Activated T-cell treated with anti-CD3 and anti-CD28 coated beads, Interleukin-2, amount 50 U/mL, for 24 hours (primary cell): ENCODE measurements around the gene CACNA1C.

Experiments
- DNase-seq: peaks from one replicate; pipeline ENCODE4 v3.0.0-alpha.2; 2020
- H3K27ac Mint-ChIP-seq: 2 replicates; pipeline ENCODE4 v1.8.0; 2020; ENCODE audit warnings: mild to moderate bottlenecking, mixed read lengths
- H3K27me3 Mint-ChIP-seq: 2 replicates; pipeline ENCODE4 v1.8.0; 2020; ENCODE audit warnings: mixed read lengths
- H3K36me3 Mint-ChIP-seq: 2 replicates; pipeline ENCODE4 v1.8.0; 2020; ENCODE audit warnings: low read depth, mixed read lengths
- H3K4me1 Mint-ChIP-seq: 2 replicates; pipeline ENCODE4 v1.8.0; 2020; ENCODE audit warnings: low read depth, mixed read lengths
- H3K4me3 Mint-ChIP-seq: 2 replicates; pipeline ENCODE4 v1.8.0; 2020; ENCODE audit warnings: mild to moderate bottlenecking, moderate library complexity, mixed read lengths
- H3K9me3 Mint-ChIP-seq: 2 replicates; pipeline ENCODE4 v1.8.0; 2020; ENCODE audit warnings: mixed read lengths

The CACNA1C gene

DNA sequence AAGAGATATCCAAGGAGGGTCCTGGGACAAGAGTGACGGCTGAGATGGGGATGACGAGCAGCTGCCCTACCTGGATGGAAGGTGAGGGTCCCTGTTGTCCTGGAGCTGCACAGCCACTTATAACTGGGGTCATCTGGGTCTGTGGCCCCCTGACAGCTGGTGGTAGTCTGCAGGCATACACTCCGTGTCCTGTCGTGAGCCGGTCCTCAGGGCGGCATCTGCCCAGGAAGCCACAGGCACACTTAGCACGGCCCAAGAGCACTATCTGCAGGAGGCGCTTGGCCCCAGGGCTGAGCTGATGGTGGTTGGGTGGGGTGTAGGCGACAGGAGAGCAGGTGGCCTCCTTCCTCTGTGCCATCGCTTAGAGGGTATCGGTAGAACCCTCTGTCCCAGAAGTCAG lies 248.1 kb downstream of the CACNA1C start:
- Mint-ChIP-seq H3K4me1 (peaks cover 8% of the 10 kb centered on the region), H3K27me3 (peaks cover under 1% of the 10 kb centered on the region), H3K9me3 (no peaks in the 10 kb centered on the region), H3K4me3 (no peak overlapping the region), H3K27ac (no peak overlapping the region), H3K36me3 (no peaks in the 10 kb centered on the region)
- DNase-seq, result no peak

DNA sequence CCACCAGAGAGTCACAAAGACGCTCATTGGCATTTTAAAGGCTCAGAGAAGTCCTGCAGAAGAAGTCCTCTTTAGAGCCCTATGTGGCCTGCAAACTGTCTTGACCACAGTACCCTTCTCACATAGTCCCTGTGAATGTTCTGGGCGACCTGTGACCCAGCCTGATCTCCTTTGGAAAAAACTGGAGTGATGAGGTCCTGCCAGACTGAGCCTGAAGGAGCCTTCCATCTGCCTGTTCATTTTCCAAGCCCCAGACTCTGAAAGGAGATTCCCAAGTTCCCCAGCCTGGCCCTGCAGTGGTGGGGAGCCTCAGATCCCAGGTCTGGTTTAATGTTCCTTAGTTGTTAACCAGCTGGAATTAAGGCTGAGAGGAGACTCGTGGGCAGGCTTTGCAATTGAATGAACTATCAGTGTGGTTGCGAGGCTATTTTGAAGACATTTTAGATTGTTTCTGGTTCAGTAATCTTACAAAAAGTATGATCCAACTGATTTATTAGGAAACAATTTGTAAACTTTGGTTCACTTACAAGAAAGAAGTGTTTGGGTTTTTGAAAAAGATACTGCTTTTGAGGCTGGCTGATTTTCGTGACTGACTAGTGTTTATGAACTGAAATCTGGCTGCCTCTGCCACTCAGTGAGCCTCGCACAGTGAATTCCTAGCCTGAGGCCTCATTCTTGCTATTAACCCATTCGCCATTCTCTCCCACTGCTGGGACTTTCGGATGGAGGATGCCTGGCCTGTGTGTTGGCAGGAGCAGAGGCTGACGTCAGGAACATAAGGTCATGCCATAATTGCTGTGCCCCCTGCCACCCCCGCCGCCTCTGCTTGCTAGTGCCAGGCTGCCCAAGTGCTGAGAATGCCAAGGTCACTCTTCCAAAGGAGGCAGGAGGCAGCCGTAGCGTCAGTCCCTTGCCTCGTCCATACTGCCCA lies 249.0 kb downstream of the CACNA1C start:
- Mint-ChIP-seq H3K4me3 (no peak overlapping the region), H3K36me3 (no peaks in the 10 kb centered on the region), H3K27ac (no peak overlapping the region), H3K27me3 (peaks cover 3% of the 10 kb centered on the region), H3K9me3 (no peaks in the 10 kb centered on the region), H3K4me1 (peaks cover 8% of the 10 kb centered on the region)
- no peak for DNase-seq

GRCh38 chr12:2302711-2303580 lies 250.2 kb downstream of the CACNA1C start:
- Mint-ChIP-seq H3K9me3 (no peaks in the 10 kb centered on the region), H3K27ac (no peak overlapping the region), H3K4me3 (no peak overlapping the region), H3K27me3 (peaks cover 3% of the 10 kb centered on the region), H3K4me1 (peaks cover 8% of the 10 kb centered on the region), H3K36me3 (no peaks in the 10 kb centered on the region)
- no peak for DNase-seq

DNA sequence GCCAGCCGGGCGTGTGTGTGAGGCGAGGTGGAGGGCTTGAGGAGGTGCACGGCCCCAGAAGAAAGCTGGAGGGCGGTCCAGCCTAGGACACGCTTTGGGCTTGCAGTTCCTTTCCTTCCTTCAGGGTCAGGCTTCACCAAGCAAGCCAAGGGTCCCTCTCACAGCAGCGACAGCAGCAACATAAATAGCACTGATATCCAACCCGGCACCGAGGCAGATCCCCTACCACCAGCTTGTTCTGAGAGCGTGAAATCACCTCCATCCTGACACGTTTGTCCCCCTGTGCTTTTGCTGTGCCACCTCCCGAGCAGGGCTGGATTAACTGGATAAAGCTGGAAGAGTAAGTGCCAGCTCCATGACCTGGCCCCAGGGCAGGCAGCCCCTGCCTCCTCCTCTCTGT lies 251.4 kb downstream of the CACNA1C start:
- H3K4me1 Mint-ChIP-seq, result peaks cover 2% of the 10 kb centered on the region

DNA sequence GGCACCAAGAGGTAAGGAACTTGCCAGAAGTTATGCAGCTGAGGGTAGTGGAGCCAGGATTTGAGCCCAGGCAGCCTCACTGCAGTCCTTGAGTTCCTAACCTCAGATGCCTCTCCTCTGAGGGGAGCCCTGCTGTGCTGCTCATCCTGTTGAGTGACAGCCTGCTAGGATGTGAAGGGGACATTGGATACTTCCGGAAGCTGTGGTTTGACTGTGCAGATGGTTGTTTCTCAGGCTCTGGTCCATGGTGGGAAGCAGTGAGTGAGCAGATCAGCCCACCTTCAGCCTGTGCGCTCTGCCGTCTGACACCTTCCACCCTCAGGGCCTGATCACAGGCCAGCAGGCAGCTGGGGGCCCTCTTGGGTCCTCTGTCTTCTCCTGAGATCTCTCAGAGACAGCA lies 253.2 kb downstream of the CACNA1C start:
- no peaks in the 10 kb centered on the region for H3K9me3 Mint-ChIP-seq
- H3K4me3 Mint-ChIP-seq, result no peak overlapping the region
- no peak overlapping the region for H3K27ac Mint-ChIP-seq
- no peaks in the 10 kb centered on the region for H3K4me1 Mint-ChIP-seq
- peaks cover 9% of the 10 kb centered on the region for H3K27me3 Mint-ChIP-seq
- no peak for DNase-seq
- no peaks in the 10 kb centered on the region for H3K36me3 Mint-ChIP-seq

More for the DNA sequence above, 251.4 kb downstream of the CACNA1C start:
- no peaks in the 10 kb centered on the region for H3K36me3 Mint-ChIP-seq
- no peak for DNase-seq
- peaks cover 7% of the 10 kb centered on the region for H3K27me3 Mint-ChIP-seq
- H3K9me3 Mint-ChIP-seq, result no peaks in the 10 kb centered on the region
- H3K4me3 Mint-ChIP-seq, result no peak overlapping the region
- H3K27ac Mint-ChIP-seq, result no peak overlapping the region

DNA sequence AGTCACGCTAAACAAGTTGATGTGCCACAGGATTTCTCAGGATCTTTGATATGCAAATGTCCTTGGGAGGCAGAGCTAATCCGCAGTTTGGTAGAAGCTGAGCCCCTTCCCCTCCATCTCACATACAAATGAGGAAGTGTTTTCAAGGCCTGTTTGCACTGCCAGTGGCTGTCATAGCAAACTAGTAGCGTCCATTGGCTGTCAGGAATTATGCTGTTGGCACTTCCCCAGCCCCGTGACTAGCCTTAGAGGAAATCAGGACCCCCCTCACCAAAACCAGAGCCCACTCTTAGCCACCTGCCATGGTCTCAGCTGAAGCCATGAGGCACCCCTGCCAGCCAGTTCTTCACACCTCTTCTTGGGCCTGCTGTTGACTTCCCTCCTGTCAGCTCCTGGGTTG lies 253.9 kb downstream of the CACNA1C start:
- peaks cover 10% of the 10 kb centered on the region for H3K27me3 Mint-ChIP-seq
- no peaks in the 10 kb centered on the region for H3K9me3 Mint-ChIP-seq

DNA sequence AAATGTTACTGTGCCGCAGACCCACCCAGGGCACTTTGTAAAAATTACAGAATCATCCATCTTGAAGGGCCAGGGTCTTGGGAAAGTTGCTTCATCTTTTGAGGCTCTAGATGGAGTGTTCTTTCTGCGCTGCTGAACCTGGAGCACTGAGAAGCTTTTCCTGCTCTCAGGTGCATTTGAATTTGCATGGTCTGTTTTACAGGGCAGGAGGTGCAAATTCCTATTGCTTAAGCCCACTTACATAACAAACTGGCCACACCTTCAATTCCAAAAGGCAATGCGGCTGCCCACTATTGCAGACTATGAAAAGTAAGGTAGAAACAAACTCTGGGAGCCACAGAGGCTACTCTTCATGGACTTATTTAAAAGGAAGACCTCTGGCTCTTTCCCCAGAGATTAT lies 254.8 kb downstream of the CACNA1C start:
- Mint-ChIP-seq H3K27me3 (peaks cover 10% of the 10 kb centered on the region), H3K4me1 (no peaks in the 10 kb centered on the region), H3K4me3 (no peak overlapping the region), H3K27ac (no peak overlapping the region), H3K9me3 (no peaks in the 10 kb centered on the region), H3K36me3 (no peaks in the 10 kb centered on the region)
- no peak for DNase-seq

More for the DNA sequence above, 253.9 kb downstream of the CACNA1C start:
- Mint-ChIP-seq H3K36me3 (no peaks in the 10 kb centered on the region), H3K4me3 (no peak overlapping the region), H3K27ac (no peak overlapping the region), H3K4me1 (no peaks in the 10 kb centered on the region)
- no peak for DNase-seq

DNA sequence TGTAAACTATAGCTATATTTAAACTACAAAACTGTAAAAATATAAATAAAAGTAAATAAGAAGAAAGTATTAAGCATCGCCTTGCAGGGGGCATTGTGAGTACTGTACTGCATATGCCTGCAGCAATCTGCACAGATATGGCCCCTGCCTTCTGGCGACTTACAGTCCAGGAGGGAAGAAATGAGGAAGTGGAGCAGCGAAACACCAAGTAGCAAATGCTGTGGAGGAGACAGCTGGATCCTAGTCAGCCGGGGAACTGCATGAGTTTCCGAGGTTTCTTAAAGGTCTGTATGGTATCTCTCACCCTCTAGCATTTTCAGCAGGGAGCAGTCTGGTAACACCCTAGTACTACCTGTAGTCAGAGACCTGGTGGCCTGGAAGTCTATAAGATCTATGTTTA lies 256.9 kb downstream of the CACNA1C start:
- no peaks in the 10 kb centered on the region for H3K36me3 Mint-ChIP-seq
- DNase-seq, result no peak
- peaks cover 13% of the 10 kb centered on the region for H3K27me3 Mint-ChIP-seq
- no peak overlapping the region for H3K4me3 Mint-ChIP-seq
- no peak overlapping the region for H3K27ac Mint-ChIP-seq
- no peaks in the 10 kb centered on the region for H3K9me3 Mint-ChIP-seq
- H3K4me1 Mint-ChIP-seq, result no peaks in the 10 kb centered on the region

- Mint-ChIP-seq H3K9me3 (no peaks in the 10 kb centered on the region), H3K27ac (no peak overlapping the region), H3K27me3 (peaks cover 12% of the 10 kb centered on the region), H3K4me3 (no peak overlapping the region), H3K36me3 (no peaks in the 10 kb centered on the region), H3K4me1 (no peaks in the 10 kb centered on the region)
- DNase-seq, result no peak
These were observed 258.4 kb downstream of the CACNA1C start for GRCh38 chr12:2311020-2311778.

- DNase-seq, result no peak
- Mint-ChIP-seq H3K27ac (no peak overlapping the region), H3K4me1 (no peaks in the 10 kb centered on the region), H3K27me3 (peaks cover 12% of the 10 kb centered on the region), H3K9me3 (no peaks in the 10 kb centered on the region), H3K4me3 (no peak overlapping the region), H3K36me3 (no peaks in the 10 kb centered on the region)
These were observed 259.4 kb downstream of the CACNA1C start for GRCh38 chr12:2312175-2312574.

DNA sequence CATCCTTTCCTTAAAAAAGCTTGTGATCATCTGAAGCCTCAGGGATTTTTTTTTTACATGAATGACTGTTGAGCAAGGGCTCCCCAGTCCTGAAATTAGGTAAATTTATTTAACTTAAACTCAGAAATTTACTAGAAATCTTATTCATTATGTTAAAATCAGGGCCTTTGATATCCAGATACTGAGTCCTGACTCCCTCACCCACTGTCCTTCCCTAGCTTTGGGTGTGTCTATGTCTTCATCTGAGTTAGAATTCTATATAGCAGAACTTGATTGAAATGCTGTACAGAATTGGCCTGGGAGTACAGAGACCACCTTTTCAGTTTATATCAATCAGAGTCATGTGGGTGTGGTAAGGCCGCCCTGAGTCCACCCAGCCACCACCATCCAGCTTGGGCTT lies 260.0 kb downstream of the CACNA1C start:
- H3K27ac Mint-ChIP-seq, result no peak overlapping the region
- H3K4me1 Mint-ChIP-seq, result no peaks in the 10 kb centered on the region
- H3K36me3 Mint-ChIP-seq, result no peaks in the 10 kb centered on the region
- no peak for DNase-seq
- H3K4me3 Mint-ChIP-seq, result no peak overlapping the region
- H3K27me3 Mint-ChIP-seq, result peaks cover 12% of the 10 kb centered on the region
- no peaks in the 10 kb centered on the region for H3K9me3 Mint-ChIP-seq

DNA sequence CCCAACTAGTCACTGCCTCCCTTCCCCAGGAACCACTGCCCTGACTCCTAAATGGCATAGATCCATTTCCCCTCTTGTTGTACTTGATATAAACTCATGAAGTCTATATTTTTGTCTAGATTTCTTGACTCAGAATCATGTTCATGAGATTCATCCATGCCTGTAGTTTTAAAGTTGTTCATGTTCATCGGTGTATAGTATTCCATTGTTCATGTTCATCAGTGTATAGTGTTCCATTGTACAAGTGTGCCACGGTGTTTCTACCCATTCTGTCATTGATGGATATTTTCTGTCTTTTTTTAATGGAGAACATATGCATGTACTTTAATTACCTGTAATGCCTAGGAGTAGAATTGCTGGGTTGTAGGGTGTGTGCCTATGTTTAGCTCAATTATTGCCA lies 261.7 kb downstream of the CACNA1C start:
- Mint-ChIP-seq H3K27ac (no peak overlapping the region), H3K9me3 (no peaks in the 10 kb centered on the region), H3K27me3 (peaks cover 9% of the 10 kb centered on the region), H3K4me3 (no peak overlapping the region), H3K4me1 (no peaks in the 10 kb centered on the region), H3K36me3 (no peaks in the 10 kb centered on the region)
- no peak for DNase-seq

DNA sequence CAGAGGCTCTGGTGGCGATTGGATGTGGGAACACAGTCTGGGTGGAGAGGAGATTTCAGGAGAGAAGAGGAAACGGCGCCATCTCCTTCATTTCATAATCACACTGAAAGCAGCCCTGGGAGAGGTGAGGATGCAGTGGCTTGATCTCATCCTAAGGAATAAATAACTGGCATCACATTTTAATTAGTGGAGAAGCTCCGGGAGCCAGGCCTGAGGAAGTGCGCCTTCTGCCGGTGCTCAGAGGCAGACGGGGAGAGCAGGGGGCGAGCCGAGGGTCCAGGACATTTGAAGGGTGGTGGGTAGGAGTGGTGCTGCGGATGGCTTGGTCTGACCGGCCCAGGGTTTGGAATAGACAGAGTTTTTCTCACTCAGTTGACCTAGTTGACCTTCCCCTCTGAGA lies 265.0 kb downstream of the CACNA1C start:
- H3K9me3 Mint-ChIP-seq, result no peaks in the 10 kb centered on the region
- no peak overlapping the region for H3K27ac Mint-ChIP-seq
- H3K27me3 Mint-ChIP-seq, result peaks cover 23% of the 10 kb centered on the region
- DNase-seq, result no peak
- H3K4me1 Mint-ChIP-seq, result no peaks in the 10 kb centered on the region
- no peaks in the 10 kb centered on the region for H3K36me3 Mint-ChIP-seq
- no peak overlapping the region for H3K4me3 Mint-ChIP-seq

- H3K36me3 Mint-ChIP-seq, result no peaks in the 10 kb centered on the region
- H3K9me3 Mint-ChIP-seq, result no peaks in the 10 kb centered on the region
- DNase-seq, result no peak
- no peaks in the 10 kb centered on the region for H3K4me1 Mint-ChIP-seq
- H3K27me3 Mint-ChIP-seq, result peaks cover 27% of the 10 kb centered on the region
- H3K27ac Mint-ChIP-seq, result no peak overlapping the region
- no peak overlapping the region for H3K4me3 Mint-ChIP-seq
These were observed 265.5 kb downstream of the CACNA1C start for GRCh38 chr12:2318286-2318685.
